Measurements from ENCODE around the gene TRAF3IP3.
A peak's percentile ranks its signal among the peaks of the same experiment; 100 is the strongest.
"Not testable (repeated sequence)": the region's sequence is repeated elsewhere in the genome, so short reads cannot be mapped to it uniquely, and the experiment has no call there.

Gene TRAF3IP3

GRCh38 chr1:209769971-209770370 lies 14.1 kb downstream of the TRAF3IP3 start:
- peak; percentile 60 for DNase-seq

DNA sequence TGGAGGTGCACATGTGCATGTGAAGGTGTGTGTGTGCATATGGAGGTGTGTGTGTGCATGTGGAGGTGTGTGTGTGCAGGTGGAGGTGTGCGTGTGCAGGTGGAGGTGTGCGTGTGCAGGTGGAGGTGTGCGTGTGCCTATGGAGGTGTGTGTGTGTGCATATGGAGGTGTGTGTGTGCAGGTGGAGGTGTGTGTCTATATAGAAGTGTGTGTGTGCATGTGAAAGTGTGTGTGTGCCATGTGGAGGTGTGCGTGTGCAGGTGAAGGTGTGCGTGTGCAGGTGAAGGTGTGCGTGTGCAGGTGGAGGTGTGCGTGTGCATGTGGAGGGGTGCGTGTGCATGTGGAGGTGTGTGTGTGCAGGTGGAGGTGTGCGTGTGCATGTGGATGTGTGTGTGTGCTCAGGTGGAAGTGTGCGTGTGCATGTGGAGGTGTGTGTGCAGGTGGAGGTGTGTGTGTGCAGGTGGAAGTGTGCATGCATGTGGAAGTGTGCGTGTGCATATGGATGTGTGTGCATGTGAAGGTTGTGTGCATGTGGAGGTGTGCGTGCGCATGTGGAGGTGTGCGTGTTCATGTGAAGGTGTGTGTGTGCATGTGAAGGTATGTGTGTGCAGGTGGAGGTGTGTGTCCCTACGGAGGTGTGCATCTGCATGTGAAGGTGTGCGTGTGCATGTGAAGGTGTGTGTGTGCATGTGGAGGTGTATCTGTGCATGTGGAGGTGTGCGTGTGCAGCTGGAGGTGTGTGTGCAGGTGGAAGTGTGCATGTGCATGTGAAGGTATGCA lies 15.0 kb downstream of the TRAF3IP3 start:
- no peak for DNase-seq

DNA sequence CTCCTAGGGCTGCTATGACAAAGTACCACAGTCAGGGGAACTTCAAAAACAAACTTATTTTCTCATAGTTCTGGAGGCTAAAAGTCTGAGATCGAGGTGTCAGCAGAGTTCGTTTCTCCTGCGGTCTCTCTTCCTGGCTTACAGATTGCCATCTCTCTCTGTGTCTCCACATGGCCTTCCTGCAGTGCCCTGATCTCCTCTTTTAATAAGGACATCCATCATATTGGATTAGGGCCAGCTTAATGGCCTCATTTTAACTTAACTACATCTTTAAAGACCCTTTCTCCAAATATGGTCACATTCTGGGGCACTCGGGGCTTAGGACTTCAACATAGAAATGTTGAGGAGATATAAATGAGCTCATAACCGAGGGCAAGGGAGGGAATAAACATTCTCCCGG lies 16.3 kb downstream of the TRAF3IP3 start:
- no peak for DNase-seq

DNA sequence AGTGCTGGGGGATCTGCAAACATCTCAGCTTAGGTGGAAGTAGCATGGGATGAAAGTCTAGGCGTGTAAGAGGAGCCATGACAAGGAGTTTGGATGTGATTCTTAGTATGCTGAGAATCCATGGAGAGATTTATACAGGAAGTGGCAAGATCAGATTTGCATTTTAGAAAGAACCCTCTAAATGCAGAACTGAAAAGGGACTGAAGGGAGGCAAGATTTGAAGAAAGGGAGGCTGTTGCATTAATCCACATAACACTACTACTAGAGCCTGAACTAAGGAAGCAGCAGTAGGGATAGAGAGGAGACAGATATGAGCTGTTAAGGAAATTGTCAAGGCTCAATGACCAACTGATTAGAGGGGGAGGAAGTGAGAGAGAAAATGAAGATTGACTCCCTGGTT lies 18.7 kb downstream of the TRAF3IP3 start:
- DNase-seq, result peak; percentile 63

DNA sequence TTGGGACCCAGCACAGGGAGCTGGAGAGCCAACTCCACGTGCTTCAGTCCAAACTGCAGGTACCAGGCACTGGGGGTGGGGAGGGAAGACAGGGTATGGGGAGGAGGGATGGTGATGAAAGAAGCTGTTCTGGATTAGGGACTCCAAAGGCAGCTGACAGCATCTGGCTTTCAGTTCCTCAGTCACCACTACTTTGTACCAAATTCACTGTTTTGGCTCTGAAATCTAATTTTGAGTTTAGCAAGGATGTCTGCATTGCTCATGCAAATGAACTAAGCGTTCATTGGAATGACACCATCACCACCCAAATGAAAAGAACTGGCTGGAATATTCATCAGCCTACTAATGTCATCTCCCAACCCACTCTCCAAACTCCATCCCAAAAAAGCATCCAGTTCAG lies 19.8 kb downstream of the TRAF3IP3 start:
- DNase-seq, result peak; percentile 73

GRCh38 chr1:209777587-209777986 lies 21.7 kb downstream of the TRAF3IP3 start:
- no peak for DNase-seq

DNA sequence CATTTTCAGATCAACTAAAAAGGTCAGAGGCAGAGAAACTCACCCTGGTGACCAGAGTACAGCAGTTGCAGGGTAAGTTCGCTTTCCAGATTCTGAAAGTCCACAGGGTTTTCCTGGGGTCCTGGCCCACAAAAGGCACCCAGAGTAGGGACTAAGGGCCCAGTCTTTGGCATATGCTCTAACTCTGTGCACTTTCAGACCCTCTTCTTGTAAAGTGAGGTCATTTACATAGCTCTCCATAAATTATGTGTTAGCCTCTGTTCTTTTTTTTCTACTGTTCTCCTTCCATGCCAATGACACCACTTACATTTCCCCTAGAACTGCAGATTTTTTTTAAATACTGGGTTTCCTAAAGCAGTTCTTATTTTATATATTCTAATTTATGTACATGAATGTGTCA lies 22.2 kb downstream of the TRAF3IP3 start:
- no peak for DNase-seq

DNA sequence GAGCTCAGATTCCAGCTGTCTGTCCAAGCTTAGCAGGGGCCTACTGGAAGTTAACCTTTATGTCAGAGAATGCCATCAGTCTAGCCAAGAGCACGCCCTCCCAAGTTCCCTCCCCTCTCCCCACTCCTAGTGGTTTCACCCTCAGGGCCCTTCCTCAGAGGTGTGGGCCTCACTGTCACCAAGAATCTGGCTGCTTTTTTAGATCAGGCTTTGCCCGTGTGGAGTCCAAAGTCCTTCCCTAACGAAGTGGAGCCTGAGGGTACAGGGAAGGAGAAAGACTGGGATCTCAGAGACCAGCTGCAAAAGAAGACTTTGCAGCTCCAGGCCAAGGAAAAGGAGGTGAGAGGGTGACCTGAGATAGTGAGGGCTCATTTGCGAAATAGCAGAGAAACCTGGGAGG lies 24.4 kb downstream of the TRAF3IP3 start:
- no peak for DNase-seq

- DNase-seq, result no peak
These were observed 27.5 kb downstream of the TRAF3IP3 start for GRCh38 chr1:209783386-209783785.

- DNase-seq, result peak; percentile 98
These were observed 28.7 kb downstream of the TRAF3IP3 start, which contains the start of gene C1orf74 for GRCh38 chr1:209784265-209785169. TSS of gene C1orf74 (minus strand) at chr1:209784559. CDS start at chr1:209783634, 925 bp downstream.

- DNase-seq, result no peak
These were observed 29.7 kb downstream of the TRAF3IP3 start for GRCh38 chr1:209785592-209785991.

GRCh38 chr1:209786146-209786545 lies 30.3 kb downstream of the TRAF3IP3 start:
- DNase-seq, result no peak

DNA sequence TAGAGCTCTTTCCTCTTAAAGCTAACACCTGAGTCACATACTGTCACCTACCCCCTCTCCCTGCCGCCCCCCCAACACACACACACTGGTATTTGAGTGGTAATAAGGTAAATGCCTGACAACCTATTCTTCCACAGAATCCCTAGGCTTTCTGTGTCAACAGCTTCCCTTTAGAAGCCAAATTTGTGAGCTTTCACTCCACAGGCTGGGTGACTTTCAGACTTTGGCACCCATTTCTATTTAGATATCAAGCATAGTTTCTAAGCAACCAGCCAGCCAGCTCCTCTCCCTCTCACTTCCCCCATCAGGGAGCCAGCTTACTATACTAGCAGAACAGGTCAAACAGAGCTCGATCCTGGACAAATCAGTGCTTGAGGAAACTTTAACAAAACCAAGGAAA lies 31.7 kb downstream of the TRAF3IP3 start:
- DNase-seq, result peak; percentile 44

- no peak for DNase-seq
These were observed 33.4 kb downstream of the TRAF3IP3 start for GRCh38 chr1:209789245-209789644.

DNA sequence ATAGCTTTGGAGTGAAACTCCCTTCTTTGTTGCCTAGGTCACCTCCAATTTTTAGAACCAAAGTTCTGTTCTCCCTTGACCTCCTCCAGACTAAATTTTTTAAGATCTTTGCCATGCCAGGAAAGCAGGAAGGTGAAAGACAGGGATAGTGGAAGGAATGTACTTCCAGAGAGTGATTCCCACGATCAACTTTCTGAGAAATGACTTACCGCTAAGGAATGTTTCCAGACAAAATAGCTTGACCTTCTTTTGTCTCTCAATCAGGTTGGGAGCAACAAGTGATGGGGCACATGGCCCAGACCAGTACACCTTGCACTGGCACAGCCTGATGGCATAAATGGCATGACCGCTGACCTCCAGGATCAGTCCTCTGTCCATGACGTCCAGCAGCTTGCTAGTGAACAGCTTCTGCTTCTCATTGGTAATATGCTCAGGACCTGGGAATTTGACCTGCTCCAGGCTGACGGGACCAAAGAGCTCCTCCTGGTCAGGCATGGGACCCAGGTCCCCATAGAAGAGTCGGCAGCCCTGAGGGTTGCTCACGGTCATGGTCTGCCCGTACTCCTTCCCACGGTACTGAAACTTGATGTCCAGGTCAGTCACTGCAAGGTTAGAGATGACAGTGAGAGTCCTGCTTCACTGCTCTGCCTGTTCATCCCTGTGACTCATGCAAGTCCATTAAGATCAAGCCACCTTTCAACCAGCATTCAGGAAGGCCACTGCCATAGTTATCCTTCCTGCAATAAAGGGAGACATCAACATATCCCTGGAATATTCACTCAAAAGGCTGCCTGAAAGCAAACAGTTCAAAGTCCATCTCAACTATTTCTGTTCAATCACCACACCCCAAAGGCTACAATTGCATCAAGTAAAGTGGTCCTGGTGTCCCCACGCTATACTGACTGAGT lies 34.7 kb downstream of the TRAF3IP3 start:
- DNase-seq, result no peak

GRCh38 chr1:209791920-209792319 lies 36.1 kb downstream of the TRAF3IP3 start:
- DNase-seq, result no peak

- DNase-seq, result not testable (repeated sequence)
These were observed 37.9 kb downstream of the TRAF3IP3 start for GRCh38 chr1:209793711-209794110.

DNA sequence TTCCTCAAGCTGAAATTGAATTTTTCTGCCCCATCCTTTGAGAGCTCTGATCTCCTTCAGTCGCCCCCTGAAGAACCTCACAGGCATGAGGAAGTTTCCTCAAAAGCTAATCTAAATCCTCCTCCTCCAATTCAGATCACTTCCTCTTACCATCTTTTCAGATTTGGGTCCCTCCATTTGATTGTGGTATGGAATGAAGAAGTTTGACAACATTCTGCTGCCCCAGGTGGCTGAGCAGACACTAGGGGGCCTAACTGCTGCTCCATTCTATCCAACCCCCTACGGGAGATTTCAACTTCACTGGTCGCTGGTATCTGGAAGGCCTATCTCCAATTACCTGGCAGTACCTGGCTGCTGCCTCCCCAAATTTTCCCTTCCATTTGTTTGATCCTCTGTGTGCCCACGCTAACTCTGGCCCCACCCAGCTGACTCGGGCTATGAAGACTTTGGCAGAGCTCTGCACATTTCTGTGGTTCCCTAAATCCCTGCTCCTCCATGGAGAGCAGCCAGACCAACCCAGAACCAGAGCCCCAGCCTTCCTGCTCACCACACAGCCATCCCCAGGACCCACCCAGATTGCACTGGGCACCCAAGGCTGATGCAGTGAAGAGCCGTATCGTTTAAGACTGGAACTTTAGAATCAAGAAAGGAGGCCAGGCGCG lies 42.3 kb downstream of the TRAF3IP3 start:
- DNase-seq, result peak; percentile 79

- DNase-seq, result no peak
These were observed 45.4 kb downstream of the TRAF3IP3 start for GRCh38 chr1:209800984-209801834.

DNA sequence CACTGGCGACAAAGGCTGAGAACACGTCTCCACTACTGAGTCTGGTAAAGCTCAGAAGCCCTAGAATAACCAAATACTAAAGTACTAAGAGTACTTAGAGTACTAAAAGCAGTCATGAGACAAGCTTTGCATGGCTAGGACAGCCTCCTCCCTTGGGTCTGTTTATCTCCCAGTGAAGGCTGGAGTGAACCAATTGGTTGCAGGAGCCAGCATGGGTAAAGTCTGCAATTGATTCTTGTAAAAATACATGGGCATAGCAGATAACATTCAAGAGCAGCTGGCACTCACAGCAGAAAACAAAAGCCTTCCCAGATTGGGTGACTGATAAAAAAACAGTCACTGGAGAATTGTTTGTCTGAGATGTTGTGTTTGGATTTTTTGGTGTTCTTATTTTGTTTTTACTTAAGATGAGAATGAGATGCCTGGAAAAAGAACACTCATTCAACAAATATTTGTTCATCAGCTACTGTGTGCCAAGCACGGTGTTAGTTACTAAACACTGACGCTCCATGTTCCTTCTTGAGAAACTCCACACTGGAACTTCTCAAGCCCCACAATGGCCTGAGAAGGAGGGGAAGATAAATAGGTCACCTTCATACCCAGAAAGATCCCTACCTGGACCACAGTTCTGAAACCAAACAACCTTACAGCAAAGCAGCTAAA lies 46.4 kb downstream of the TRAF3IP3 start:
- no peak for DNase-seq

GRCh38 chr1:209802780-209803152 lies 46.9 kb downstream of the TRAF3IP3 start:
- DNase-seq, result no peak
